Esophagus squamous epithelium (tissue), 4 donors: Measurements from ENCODE around the gene TNIP3.

Source experiments
- CTCF ChIP-seq, 6 experiments: fragments of 450-650 bp in 4 of 6; fragments of 200-600 bp in 2 of 6; sonication (generic) in 2 of 6; IDR thresholded peaks; one replicate each; pipeline ENCODE4 v1.5.1; 2016 to 2019; ENCODE audit warnings: antibody characterized with exemption in 6 of 6, mild to moderate bottlenecking in 4 of 6, moderate library complexity in 4 of 6
- POLR2A ChIP-seq, 4 donors: fragments of 450-650 bp; IDR thresholded peaks; one replicate each; pipeline ENCODE4 v1.6.1; 2017; ENCODE audit warnings: antibody characterized with exemption in 4 of 4, mild to moderate bottlenecking in 4 of 4, moderate library complexity in 3 of 4

GRCh38 chr4:121164291-121164690, at the start of gene TNIP3:
- TF ChIP-seq CTCF (IDR thresholded peaks at IDR 0.05): no peak
- no peak for TF ChIP-seq POLR2A (IDR thresholded peaks at IDR 0.05)
